Keratinocyte (primary cell): ENCODE measurements around the gene PRELID3B.

Experiments used
- EZH2 ChIP-seq: IDR thresholded peaks from one replicate; pipeline ENCODE4 v1.6.1; 2012; ENCODE audit warnings: inconsistent platforms, mild to moderate bottlenecking, low read length, moderate library complexity
- TF ChIP-seq, protein P1 (sequence below), 3 experiments: IDR thresholded peaks in 1 of 3; conservative IDR thresholded peaks in 1 of 3; optimal IDR thresholded peaks in 1 of 3; 2 replicates in 2 of 3; 3 replicates in 1 of 3; pipeline versions ENCODE3 to v1.5.1; 2011; ENCODE audit warnings: low read length in 3 of 3, mild to moderate bottlenecking in 3 of 3, moderate library complexity in 2 of 3, control low read depth in 1 of 3, inconsistent platforms in 1 of 3; ENCODE audit not compliant: insufficient read depth in 2 of 3; ENCODE audit errors: extremely low read depth in 1 of 3

DNA sequence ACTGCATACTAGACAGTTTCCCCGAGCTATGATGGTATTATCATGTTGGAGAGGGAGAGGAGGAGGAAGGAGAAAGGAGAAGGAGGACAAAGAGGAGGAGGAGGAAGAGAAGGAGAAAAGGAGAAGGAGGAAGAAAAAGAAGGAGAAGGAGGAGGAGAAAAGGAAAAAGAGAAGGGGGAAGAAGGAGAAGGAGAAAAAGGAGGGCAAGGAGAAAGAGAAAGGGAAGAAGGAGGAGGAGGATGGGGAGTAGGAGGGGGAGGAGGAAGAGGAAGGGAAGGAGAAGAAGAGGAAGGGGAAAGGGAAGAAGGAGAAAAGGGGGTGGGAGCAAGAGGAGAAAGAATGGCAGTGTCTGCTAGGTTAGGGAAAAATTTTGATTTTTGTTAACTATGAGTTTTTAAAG, 35.1 kb upstream of the PRELID3B start:
- TF ChIP-seq, protein P1, sequence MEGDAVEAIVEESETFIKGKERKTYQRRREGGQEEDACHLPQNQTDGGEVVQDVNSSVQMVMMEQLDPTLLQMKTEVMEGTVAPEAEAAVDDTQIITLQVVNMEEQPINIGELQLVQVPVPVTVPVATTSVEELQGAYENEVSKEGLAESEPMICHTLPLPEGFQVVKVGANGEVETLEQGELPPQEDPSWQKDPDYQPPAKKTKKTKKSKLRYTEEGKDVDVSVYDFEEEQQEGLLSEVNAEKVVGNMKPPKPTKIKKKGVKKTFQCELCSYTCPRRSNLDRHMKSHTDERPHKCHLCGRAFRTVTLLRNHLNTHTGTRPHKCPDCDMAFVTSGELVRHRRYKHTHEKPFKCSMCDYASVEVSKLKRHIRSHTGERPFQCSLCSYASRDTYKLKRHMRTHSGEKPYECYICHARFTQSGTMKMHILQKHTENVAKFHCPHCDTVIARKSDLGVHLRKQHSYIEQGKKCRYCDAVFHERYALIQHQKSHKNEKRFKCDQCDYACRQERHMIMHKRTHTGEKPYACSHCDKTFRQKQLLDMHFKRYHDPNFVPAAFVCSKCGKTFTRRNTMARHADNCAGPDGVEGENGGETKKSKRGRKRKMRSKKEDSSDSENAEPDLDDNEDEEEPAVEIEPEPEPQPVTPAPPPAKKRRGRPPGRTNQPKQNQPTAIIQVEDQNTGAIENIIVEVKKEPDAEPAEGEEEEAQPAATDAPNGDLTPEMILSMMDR (optimal IDR thresholded peaks at IDR 0.05 in 1 of 3, IDR thresholded peaks at IDR 0.05 in 1 of 3, conservative IDR thresholded peaks at IDR 0.05 in 1 of 3; ENCODE audit: extremely low read depth in 1 of 3, insufficient read depth in 2 of 3, low read length in 3 of 3) = no peak
- no peak for TF ChIP-seq EZH2
